ENCODE measurements around the gene SELE.

Gene SELE

GRCh38 chr1:169733924-169734323 lies at the start of gene SELE:
TSS of gene SELE (minus strand) at chr1:169734079. CDS start at chr1:169733612, 467 bp downstream.
- DNase-seq (ENCODE audit: low spot score), result no peak

GRCh38 chr1:169782596-169782995 lies 48.7 kb upstream of the SELE start:
- DNase-seq (ENCODE audit: low spot score), result no peak

- no peak for DNase-seq (ENCODE audit: low spot score)
Observed at GRCh38 chr1:169779970-169780369, 46.1 kb upstream of the SELE start.

GRCh38 chr1:169779150-169779549 lies 45.3 kb upstream of the SELE start:
- no peak for DNase-seq (ENCODE audit: low spot score)

GRCh38 chr1:169776440-169776839 lies 42.6 kb upstream of the SELE start:
- no peak for DNase-seq (ENCODE audit: low spot score)

GRCh38 chr1:169768161-169768560 lies 34.3 kb upstream of the SELE start:
- DNase-seq (ENCODE audit: low spot score), result no peak

GRCh38 chr1:169765580-169766331 lies 31.9 kb upstream of the SELE start:
- no peak for DNase-seq (ENCODE audit: low spot score)

GRCh38 chr1:169764919-169765318 lies 31.0 kb upstream of the SELE start:
- no peak for DNase-seq (ENCODE audit: low spot score)

- DNase-seq (ENCODE audit: low spot score), result no peak
Observed at GRCh38 chr1:169762699-169763098, 28.8 kb upstream of the SELE start.

GRCh38 chr1:169759038-169759437 lies 25.2 kb upstream of the SELE start:
- DNase-seq (ENCODE audit: low spot score), result no peak

GRCh38 chr1:169753549-169753948 lies 19.7 kb upstream of the SELE start:
- DNase-seq (ENCODE audit: low spot score), result no peak

GRCh38 chr1:169750041-169750440 lies 16.2 kb upstream of the SELE start:
- no peak for DNase-seq (ENCODE audit: low spot score)

- DNase-seq (ENCODE audit: low spot score), result no peak
Observed at GRCh38 chr1:169746550-169746949, 12.7 kb upstream of the SELE start.

GRCh38 chr1:169745015-169745861 lies 11.4 kb upstream of the SELE start:
- DNase-seq (ENCODE audit: low spot score), result no peak

GRCh38 chr1:169741666-169742394 lies 8.0 kb upstream of the SELE start:
- DNase-seq (ENCODE audit: low spot score), result no peak

GRCh38 chr1:169739980-169740379 lies 6.1 kb upstream of the SELE start:
- no peak for DNase-seq (ENCODE audit: low spot score)

GRCh38 chr1:169731446-169731845 lies 2.4 kb downstream of the SELE start:
- DNase-seq (ENCODE audit: low spot score), result no peak

- DNase-seq (ENCODE audit: low spot score), result no peak
Observed at GRCh38 chr1:169729991-169730390, 3.9 kb downstream of the SELE start.

- DNase-seq (ENCODE audit: low spot score), result no peak
Observed at GRCh38 chr1:169727307-169727706, 6.6 kb downstream of the SELE start.

GRCh38 chr1:169726851-169727250 lies 7.0 kb downstream of the SELE start:
- DNase-seq (ENCODE audit: low spot score), result no peak

GRCh38 chr1:169725930-169726329 lies 7.9 kb downstream of the SELE start:
- no peak for DNase-seq (ENCODE audit: low spot score)

- no peak for DNase-seq (ENCODE audit: low spot score)
Observed at GRCh38 chr1:169724168-169724567, 9.7 kb downstream of the SELE start.

- DNase-seq (ENCODE audit: low spot score), result no peak
Observed at GRCh38 chr1:169723763-169724162, 10.1 kb downstream of the SELE start.
